Measurements from ENCODE around the gene TLCD1.

- TF ChIP-seq ZEB2 (tag by site-specific recombination; IDR thresholded peaks at IDR 0.05) (no peak), SP2 (tag by site-specific recombination; IDR thresholded peaks at IDR 0.05) (no peak), INSM2 (tag by site-specific recombination; IDR thresholded peaks at IDR 0.05) (no peak), CTCF (tag by site-specific recombination; IDR thresholded peaks at IDR 0.05) (no peak), ZNF398 (tag by site-specific recombination; IDR thresholded peaks at IDR 0.05) (no peak)
Observed at GRCh38 chr17:28688481-28688880, 37.6 kb downstream of the TLCD1 start.
